Measurements from ENCODE around the gene SMOC1.

Gene SMOC1

GRCh38 chr14:69957986-69958385, 78.8 kb downstream of the SMOC1 start:
- no peaks in the 10 kb centered on the region for H3K9me3 Mint-ChIP-seq
- TF ChIP-seq CTCF (IDR thresholded peaks at IDR 0.05) = no peak
- H3K4me3 Mint-ChIP-seq = no peak overlapping the region
- H3K4me1 Mint-ChIP-seq = peaks cover 8% of the 10 kb centered on the region
- peaks cover 47% of the 10 kb centered on the region for H3K36me3 Mint-ChIP-seq (ENCODE audit: low read depth)
- H3K27me3 Mint-ChIP-seq (ENCODE audit: low read depth, poor library complexity) = peaks cover 7% of the 10 kb centered on the region
- no peak overlapping the region for H3K27ac Mint-ChIP-seq
- no peak for DNase-seq

- H3K27me3 Mint-ChIP-seq (ENCODE audit: low read depth, poor library complexity) = peaks cover 7% of the 10 kb centered on the region
- H3K4me1 Mint-ChIP-seq = peaks cover 8% of the 10 kb centered on the region
- TF ChIP-seq CTCF (IDR thresholded peaks at IDR 0.05) = no peak
These were observed 79.9 kb downstream of the SMOC1 start for GRCh38 chr14:69959136-69959535.

GRCh38 chr14:69960296-69960695, 81.1 kb downstream of the SMOC1 start:
- H3K4me1 Mint-ChIP-seq = peaks cover 8% of the 10 kb centered on the region

More at GRCh38 chr14:69959136-69959535, 79.9 kb downstream of the SMOC1 start:
- DNase-seq = no peak
- Mint-ChIP-seq H3K36me3 (ENCODE audit: low read depth) (peaks cover 48% of the 10 kb centered on the region), H3K9me3 (no peaks in the 10 kb centered on the region), H3K4me3 (no peak overlapping the region), H3K27ac (no peak overlapping the region)

DNA sequence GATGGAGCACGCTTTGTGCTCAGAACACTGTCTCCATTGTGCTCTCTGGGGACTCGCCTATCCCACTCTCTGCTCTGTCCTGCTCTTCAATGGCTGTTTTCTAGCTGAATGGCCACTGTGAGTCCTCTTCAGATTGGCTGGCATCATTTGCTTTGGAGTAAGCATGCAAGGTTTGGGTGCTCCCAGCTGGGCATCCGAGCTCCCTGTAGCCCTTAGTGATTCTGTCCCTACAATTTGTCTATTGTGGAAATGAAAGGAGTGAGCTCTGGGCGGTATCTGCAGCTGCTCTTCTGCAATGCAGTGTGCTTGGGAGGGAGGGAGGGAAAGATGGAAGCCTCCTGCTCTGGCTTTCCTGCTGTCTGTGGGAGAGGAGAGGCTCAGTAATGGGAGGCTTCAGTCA, 84.8 kb downstream of the SMOC1 start:
- DNase-seq = no peak
- Mint-ChIP-seq H3K27ac (no peak overlapping the region), H3K27me3 (ENCODE audit: low read depth, poor library complexity) (peaks cover 7% of the 10 kb centered on the region), H3K4me3 (no peak overlapping the region), H3K36me3 (ENCODE audit: low read depth) (peaks cover 65% of the 10 kb centered on the region), H3K9me3 (peaks cover 4% of the 10 kb centered on the region), H3K4me1 (no peaks in the 10 kb centered on the region)
- TF ChIP-seq CTCF (IDR thresholded peaks at IDR 0.05) = no peak

More at GRCh38 chr14:69960296-69960695, 81.1 kb downstream of the SMOC1 start:
- Mint-ChIP-seq H3K27me3 (ENCODE audit: low read depth, poor library complexity) (peaks cover 2% of the 10 kb centered on the region), H3K27ac (no peak overlapping the region), H3K36me3 (ENCODE audit: low read depth) (peaks cover 39% of the 10 kb centered on the region), H3K9me3 (no peaks in the 10 kb centered on the region), H3K4me3 (no peak overlapping the region)
- no peak for DNase-seq
- no peak for TF ChIP-seq CTCF (IDR thresholded peaks at IDR 0.05)

GRCh38 chr14:69964841-69965240, 85.6 kb downstream of the SMOC1 start:
- H3K9me3 Mint-ChIP-seq = peaks cover 8% of the 10 kb centered on the region
- no peaks in the 10 kb centered on the region for H3K4me1 Mint-ChIP-seq
- H3K27me3 Mint-ChIP-seq (ENCODE audit: low read depth, poor library complexity) = peaks cover 7% of the 10 kb centered on the region
- H3K36me3 Mint-ChIP-seq (ENCODE audit: low read depth) = peaks cover 73% of the 10 kb centered on the region
- H3K27ac Mint-ChIP-seq = no peak overlapping the region
- no peak for DNase-seq
- no peak overlapping the region for H3K4me3 Mint-ChIP-seq
- TF ChIP-seq CTCF (IDR thresholded peaks at IDR 0.05) = no peak

- Mint-ChIP-seq H3K27ac (no peak overlapping the region), H3K36me3 (ENCODE audit: low read depth) (peaks cover 61% of the 10 kb centered on the region), H3K4me1 (no peaks in the 10 kb centered on the region), H3K27me3 (ENCODE audit: low read depth, poor library complexity) (peaks cover 7% of the 10 kb centered on the region), H3K4me3 (no peak overlapping the region), H3K9me3 (peaks cover 8% of the 10 kb centered on the region)
- no peak for DNase-seq
- no peak for TF ChIP-seq CTCF (IDR thresholded peaks at IDR 0.05)
These were observed 88.9 kb downstream of the SMOC1 start for GRCh38 chr14:69968132-69968531.
